ENCODE data around the gene MYH14. TPM values are rescaled to one million over a fixed set of nuclear protein-coding genes. Genes with fewer than 3 reads are reported as not detected.

The MYH14 gene
- total and polyA plus RNA-seq, 9 of the 15 experiments (the other 6 are each of a cell fraction or from before 2014, with no cell fraction given) = 0.04 to 0.86 (median 0.19) TPM; not detected in 2

DNA sequence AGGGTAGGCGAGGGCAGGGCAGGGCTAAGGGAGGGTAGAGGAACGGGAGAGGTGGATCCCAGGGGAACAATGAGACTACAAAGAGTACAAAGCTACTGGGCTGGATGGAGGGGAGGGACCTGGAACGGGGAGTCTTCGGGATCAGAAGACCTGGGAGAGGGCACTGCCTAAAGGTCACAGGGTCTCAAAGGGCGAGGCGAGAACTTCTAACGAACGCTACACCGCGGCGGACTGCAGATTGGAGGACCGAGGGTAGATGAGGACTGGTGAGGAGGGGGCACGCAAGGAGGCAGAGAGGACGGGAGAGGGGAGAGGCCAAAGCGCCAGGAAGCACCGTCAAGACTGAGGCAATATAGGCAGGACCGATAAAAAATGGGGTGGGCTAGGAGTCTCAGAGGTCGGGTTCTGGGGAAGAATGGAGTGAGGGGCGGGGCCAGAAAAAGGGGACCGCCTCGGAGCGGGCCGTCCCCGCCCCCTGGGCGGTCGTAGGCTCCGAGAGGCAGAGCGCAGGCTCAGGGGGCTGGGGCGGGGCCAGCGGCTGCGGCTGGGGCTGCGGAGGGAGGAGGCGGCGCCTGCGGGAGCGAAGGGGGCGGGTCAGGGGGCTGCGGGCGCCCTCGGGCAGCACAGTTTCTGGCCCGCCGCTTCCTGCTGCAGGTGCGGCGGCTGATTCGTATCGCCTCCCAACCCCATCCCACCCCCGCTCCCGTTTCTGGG lies 127.1 kb downstream of the MYH14 start (continued):
- TF ChIP-seq, protein P1, sequence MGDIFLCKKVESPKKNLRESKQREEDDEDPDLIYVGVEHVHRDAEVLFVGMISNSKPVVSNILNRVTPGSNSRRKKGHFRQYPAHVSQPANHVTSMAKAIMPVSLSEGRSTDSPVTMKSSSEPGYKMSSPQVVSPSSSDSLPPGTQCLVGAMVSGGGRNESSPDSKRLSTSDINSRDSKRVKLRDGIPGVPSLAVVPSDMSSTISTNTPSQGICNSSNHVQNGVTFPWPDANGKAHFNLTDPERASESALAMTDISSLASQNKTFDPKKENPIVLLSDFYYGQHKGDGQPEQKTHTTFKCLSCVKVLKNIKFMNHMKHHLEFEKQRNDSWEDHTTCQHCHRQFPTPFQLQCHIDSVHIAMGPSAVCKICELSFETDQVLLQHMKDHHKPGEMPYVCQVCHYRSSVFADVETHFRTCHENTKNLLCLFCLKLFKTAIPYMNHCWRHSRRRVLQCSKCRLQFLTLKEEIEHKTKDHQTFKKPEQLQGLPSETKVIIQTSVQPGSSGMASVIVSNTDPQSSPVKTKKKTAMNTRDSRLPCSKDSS (IDR thresholded peaks at IDR 0.05; ENCODE audit: low read depth, partially characterized antibody) = no peak
- TF ChIP-seq, protein P2, sequence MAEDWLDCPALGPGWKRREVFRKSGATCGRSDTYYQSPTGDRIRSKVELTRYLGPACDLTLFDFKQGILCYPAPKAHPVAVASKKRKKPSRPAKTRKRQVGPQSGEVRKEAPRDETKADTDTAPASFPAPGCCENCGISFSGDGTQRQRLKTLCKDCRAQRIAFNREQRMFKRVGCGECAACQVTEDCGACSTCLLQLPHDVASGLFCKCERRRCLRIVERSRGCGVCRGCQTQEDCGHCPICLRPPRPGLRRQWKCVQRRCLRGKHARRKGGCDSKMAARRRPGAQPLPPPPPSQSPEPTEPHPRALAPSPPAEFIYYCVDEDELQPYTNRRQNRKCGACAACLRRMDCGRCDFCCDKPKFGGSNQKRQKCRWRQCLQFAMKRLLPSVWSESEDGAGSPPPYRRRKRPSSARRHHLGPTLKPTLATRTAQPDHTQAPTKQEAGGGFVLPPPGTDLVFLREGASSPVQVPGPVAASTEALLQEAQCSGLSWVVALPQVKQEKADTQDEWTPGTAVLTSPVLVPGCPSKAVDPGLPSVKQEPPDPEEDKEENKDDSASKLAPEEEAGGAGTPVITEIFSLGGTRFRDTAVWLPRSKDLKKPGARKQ (CRISPR knock-in tag; IDR thresholded peaks at IDR 0.05) = no peak
- no peak for TF ChIP-seq MTA2 (IDR thresholded peaks at IDR 0.05; ENCODE audit: low read depth)
- TF ChIP-seq, protein P3, sequence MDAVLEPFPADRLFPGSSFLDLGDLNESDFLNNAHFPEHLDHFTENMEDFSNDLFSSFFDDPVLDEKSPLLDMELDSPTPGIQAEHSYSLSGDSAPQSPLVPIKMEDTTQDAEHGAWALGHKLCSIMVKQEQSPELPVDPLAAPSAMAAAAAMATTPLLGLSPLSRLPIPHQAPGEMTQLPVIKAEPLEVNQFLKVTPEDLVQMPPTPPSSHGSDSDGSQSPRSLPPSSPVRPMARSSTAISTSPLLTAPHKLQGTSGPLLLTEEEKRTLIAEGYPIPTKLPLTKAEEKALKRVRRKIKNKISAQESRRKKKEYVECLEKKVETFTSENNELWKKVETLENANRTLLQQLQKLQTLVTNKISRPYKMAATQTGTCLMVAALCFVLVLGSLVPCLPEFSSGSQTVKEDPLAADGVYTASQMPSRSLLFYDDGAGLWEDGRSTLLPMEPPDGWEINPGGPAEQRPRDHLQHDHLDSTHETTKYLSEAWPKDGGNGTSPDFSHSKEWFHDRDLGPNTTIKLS (IDR thresholded peaks at IDR 0.05; ENCODE audit: borderline replicate concordance, low read depth) = no peak
- TF ChIP-seq SAFB2 (IDR thresholded peaks at IDR 0.05; ENCODE audit: borderline replicate concordance, low read depth, low read length, severe bottlenecking) = no peak
- TF ChIP-seq, protein P4, sequence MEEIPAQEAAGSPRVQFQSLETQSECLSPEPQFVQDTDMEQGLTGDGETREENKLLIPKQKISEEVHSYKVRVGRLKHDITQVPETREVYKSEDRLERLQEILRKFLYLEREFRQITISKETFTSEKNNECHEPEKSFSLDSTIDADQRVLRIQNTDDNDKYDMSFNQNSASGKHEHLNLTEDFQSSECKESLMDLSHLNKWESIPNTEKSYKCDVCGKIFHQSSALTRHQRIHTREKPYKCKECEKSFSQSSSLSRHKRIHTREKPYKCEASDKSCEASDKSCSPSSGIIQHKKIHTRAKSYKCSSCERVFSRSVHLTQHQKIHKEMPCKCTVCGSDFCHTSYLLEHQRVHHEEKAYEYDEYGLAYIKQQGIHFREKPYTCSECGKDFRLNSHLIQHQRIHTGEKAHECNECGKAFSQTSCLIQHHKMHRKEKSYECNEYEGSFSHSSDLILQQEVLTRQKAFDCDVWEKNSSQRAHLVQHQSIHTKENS (CRISPR knock-in tag; IDR thresholded peaks at IDR 0.05) = no peak
- TF ChIP-seq, protein P5, sequence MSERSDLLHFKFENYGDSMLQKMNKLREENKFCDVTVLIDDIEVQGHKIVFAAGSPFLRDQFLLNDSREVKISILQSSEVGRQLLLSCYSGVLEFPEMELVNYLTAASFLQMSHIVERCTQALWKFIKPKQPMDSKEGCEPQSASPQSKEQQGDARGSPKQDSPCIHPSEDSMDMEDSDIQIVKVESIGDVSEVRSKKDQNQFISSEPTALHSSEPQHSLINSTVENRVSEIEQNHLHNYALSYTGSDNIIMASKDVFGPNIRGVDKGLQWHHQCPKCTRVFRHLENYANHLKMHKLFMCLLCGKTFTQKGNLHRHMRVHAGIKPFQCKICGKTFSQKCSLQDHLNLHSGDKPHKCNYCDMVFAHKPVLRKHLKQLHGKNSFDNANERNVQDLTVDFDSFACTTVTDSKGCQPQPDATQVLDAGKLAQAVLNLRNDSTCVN (CRISPR knock-in tag; IDR thresholded peaks at IDR 0.05) = no peak
- no peak for TF ChIP-seq ZNF76 (CRISPR knock-in tag; IDR thresholded peaks at IDR 0.05; ENCODE audit: borderline replicate concordance)
- no peak for TF ChIP-seq ZNF146 (CRISPR knock-in tag; IDR thresholded peaks at IDR 0.05; ENCODE audit: unreplicated experiment)
- TF ChIP-seq, protein P6, sequence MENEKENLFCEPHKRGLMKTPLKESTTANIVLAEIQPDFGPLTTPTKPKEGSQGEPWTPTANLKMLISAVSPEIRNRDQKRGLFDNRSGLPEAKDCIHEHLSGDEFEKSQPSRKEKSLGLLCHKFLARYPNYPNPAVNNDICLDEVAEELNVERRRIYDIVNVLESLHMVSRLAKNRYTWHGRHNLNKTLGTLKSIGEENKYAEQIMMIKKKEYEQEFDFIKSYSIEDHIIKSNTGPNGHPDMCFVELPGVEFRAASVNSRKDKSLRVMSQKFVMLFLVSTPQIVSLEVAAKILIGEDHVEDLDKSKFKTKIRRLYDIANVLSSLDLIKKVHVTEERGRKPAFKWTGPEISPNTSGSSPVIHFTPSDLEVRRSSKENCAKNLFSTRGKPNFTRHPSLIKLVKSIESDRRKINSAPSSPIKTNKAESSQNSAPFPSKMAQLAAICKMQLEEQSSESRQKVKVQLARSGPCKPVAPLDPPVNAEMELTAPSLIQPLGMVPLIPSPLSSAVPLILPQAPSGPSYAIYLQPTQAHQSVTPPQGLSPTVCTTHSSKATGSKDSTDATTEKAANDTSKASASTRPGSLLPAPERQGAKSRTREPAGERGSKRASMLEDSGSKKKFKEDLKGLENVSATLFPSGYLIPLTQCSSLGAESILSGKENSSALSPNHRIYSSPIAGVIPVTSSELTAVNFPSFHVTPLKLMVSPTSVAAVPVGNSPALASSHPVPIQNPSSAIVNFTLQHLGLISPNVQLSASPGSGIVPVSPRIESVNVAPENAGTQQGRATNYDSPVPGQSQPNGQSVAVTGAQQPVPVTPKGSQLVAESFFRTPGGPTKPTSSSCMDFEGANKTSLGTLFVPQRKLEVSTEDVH (IDR thresholded peaks at IDR 0.05; ENCODE audit: low read depth, partially characterized antibody) = no peak
- no peak for TF ChIP-seq POLR3G (IDR thresholded peaks at IDR 0.05; ENCODE audit: extremely low read depth, insufficient read length, insufficient replicate concordance)
- TF ChIP-seq SMC3 (conservative IDR thresholded peaks at IDR 0.05; ENCODE audit: insufficient read depth, low read depth, low read length) = no peak
- TF ChIP-seq, protein P7, sequence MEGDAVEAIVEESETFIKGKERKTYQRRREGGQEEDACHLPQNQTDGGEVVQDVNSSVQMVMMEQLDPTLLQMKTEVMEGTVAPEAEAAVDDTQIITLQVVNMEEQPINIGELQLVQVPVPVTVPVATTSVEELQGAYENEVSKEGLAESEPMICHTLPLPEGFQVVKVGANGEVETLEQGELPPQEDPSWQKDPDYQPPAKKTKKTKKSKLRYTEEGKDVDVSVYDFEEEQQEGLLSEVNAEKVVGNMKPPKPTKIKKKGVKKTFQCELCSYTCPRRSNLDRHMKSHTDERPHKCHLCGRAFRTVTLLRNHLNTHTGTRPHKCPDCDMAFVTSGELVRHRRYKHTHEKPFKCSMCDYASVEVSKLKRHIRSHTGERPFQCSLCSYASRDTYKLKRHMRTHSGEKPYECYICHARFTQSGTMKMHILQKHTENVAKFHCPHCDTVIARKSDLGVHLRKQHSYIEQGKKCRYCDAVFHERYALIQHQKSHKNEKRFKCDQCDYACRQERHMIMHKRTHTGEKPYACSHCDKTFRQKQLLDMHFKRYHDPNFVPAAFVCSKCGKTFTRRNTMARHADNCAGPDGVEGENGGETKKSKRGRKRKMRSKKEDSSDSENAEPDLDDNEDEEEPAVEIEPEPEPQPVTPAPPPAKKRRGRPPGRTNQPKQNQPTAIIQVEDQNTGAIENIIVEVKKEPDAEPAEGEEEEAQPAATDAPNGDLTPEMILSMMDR (IDR thresholded peaks at IDR 0.05 in 2 of 3, conservative IDR thresholded peaks at IDR 0.05 in 1 of 3; ENCODE audit: insufficient read depth in 2 of 3, low read depth in 1 of 3, low read length in 3 of 3) = no peak

All from K562 (cell line).